SJSA1 (cell line): ENCODE results near the gene CACNB4. TPM values are rescaled to one million over a fixed set of nuclear protein-coding genes. Genes with fewer than 3 reads are reported as not detected.
A peak's percentile ranks its signal among the peaks of the same experiment; 100 is the strongest.

Source experiments
- DNase-seq, 2 experiments: peaks; one replicate each; pipeline ENCODE4 v3.0.0-alpha.2; 2015 to 2020; ENCODE audit warnings: low spot score in 2 of 2, low read depth in 1 of 2
- H3K27ac ChIP-seq: fragments of 250-450 bp; sonication (Bioruptor Pico); 2 replicates; pipeline ENCODE4 v1.5.1; 2020; ENCODE audit warnings: mild to moderate bottlenecking, moderate library complexity
- H3K27me3 ChIP-seq: fragments of 250-450 bp; sonication (Bioruptor Pico); replicated peaks from 2 replicates; pipeline ENCODE4 v1.5.1; 2020; ENCODE audit warnings: mild to moderate bottlenecking, moderate library complexity
- H3K36me3 ChIP-seq: fragments of 250-450 bp; sonication (Bioruptor Pico); 2 replicates; pipeline ENCODE4 v1.5.1; 2020; ENCODE audit warnings: mild to moderate bottlenecking
- H3K4me1 ChIP-seq: fragments of 250-450 bp; sonication (Bioruptor Pico); replicated peaks from 2 replicates; pipeline ENCODE4 v1.6.1; 2021; ENCODE audit warnings: mild to moderate bottlenecking
- H3K4me3 ChIP-seq: fragments of 250-450 bp; sonication (Bioruptor Pico); 2 replicates; pipeline ENCODE4 v1.5.1; 2020; ENCODE audit warnings: mild to moderate bottlenecking
- H3K9me3 ChIP-seq: fragments of 250-450 bp; sonication (Bioruptor Pico); replicated peaks from 2 replicates; pipeline ENCODE4 v1.5.1; 2020; ENCODE audit warnings: mild to moderate bottlenecking
- total RNA-seq: library from RNA; depleted of rRNA; stranded (reverse); fragments of >200 nt; shearing (Covaris generic); gene quantifications from 2 replicates; pipeline ENCODE4 v1.2.3, GENCODE V29; 2014

The CACNB4 gene
- total RNA-seq, 1 experiment from 2014 or later = not detected

DNA sequence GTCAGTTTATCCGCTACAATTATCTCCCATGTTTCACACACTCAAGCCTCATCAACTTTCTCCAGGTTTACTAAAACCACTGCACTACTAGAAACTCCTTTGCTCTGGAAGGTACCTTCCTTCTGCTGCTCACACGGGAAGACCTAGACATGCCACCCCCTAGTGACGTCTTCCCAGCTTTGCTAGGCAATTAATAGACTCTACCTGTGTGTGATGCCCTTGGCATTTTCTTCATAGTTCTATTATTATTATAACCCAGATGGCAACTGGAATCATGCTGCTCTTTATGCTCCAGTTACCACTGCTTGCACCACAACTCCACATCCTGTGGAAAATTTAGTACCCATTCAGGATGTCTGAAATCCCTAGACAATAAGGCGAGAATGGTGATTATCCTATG lies 42.4 kb downstream of the CACNB4 start:
- H3K4me3 ChIP-seq = no peak overlapping the region
- H3K27ac ChIP-seq = no peak overlapping the region
- DNase-seq = no peak
- no peaks in the 10 kb centered on the region for H3K36me3 ChIP-seq
- no peaks in the 10 kb centered on the region for H3K27me3 ChIP-seq
- H3K4me1 ChIP-seq = no peaks in the 10 kb centered on the region
- H3K9me3 ChIP-seq = no peaks in the 10 kb centered on the region

DNA sequence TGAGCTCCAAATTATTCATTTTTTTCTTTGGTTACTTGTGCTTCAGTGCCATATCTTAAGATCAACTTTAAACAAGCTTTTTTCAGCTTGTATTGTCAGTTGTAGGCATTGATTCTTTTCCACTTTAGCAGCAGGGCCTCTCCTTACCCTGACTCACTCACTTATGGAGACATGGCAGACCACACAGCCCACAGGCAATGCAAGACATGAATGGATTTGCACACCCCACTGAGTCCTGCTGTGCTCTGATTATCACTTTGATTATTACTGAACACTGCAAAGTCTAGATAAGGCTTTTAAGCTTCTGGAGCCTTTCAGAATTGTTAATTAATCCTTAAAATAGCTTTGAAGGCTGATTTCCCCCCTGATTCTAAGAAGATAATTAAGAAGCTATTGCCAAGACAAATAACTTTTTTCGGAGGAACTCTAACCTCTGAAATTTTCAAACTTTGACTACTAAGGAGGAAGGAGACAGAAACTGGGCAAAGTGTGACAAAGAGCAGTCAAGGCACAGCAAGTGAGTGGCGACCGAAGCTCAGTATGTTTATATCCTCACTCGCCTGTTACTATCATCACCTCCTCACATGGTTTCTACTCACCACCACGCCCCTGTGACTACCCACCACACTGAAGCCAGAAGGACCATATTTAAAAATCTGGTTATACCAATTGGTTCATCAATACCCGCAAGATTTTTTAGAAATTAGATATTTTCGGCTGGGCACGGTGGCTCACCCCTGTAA lies 43.3 kb downstream of the CACNB4 start:
- DNase-seq = no peak
- no peak overlapping the region for H3K27ac ChIP-seq

DNA sequence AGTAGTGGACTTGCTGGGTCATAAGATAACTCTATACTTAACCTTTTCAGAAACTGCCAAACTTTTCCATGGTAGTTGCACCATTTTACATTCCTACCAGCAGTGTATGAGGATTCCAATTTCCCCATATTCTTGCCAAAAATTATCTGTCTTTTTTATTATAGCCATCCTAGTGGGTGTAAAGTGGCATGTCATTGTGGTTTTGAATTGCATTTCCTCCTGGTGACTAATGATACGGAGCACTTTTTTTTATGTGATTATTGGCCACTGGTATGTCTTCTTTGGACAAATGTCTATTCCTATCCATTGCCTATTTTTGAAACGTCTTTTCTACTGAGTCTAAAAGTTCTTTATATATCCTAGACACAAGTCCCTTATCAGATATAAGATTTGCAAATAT lies 44.3 kb downstream of the CACNB4 start:
- no peaks in the 10 kb centered on the region for H3K36me3 ChIP-seq
- H3K4me3 ChIP-seq = no peak overlapping the region
- no peak overlapping the region for H3K27ac ChIP-seq
- no peaks in the 10 kb centered on the region for H3K4me1 ChIP-seq
- H3K27me3 ChIP-seq = no peaks in the 10 kb centered on the region; the same call in none of the 2 replicates
- H3K9me3 ChIP-seq = no peaks in the 10 kb centered on the region
- DNase-seq = peak in 1 of 2 experiments; percentile 7

More for the DNA sequence above, 43.3 kb downstream of the CACNB4 start:
- no peak overlapping the region for H3K4me3 ChIP-seq
- no peaks in the 10 kb centered on the region for H3K36me3 ChIP-seq
- no peaks in the 10 kb centered on the region for H3K4me1 ChIP-seq
- H3K27me3 ChIP-seq = no peaks in the 10 kb centered on the region; the same call in 1 of the 2 replicates
- H3K9me3 ChIP-seq = no peaks in the 10 kb centered on the region

DNA sequence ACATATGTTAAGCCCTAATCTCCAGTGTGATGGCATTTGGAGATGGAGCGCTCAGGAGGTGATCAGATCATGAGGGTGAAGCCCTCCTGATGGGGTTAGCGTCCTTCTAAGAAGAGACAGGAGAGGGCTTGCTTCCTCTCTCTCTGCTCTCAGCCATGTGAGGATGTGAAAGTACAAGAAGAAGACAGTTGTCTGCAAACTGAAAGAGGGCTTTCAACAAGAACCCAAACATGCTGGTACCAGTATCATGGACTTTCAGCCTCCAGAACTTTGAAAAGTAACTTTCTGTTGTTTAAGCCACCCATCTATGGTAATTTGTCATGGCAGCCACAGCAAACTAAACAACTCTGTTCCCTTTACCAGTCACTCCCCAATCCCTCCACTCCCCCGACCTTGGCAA lies 47.4 kb downstream of the CACNB4 start:
- H3K27ac ChIP-seq = no peak overlapping the region
- H3K4me3 ChIP-seq = no peak overlapping the region
- peaks cover 1% of the 10 kb centered on the region for H3K27me3 ChIP-seq
- H3K9me3 ChIP-seq = no peaks in the 10 kb centered on the region
- DNase-seq = no peak
- no peaks in the 10 kb centered on the region for H3K36me3 ChIP-seq
- no peaks in the 10 kb centered on the region for H3K4me1 ChIP-seq

DNA sequence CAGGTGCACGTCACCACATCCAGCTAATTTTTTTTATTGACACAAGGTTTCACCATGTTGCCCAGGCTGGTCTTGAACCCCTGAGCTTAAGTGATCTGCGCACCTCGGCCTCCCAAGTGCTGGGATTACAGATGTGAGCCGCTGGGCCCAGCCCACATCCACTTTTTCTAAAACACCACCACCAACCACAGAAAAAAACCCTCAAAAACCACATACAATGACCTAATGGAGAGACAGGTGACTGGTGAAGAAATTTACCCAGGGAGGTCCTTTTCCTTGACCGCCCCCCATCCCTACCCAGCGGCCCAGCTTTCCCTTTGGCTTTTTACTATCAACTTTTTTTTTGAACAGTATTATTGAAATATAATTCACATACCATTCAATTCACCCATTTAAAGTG lies 47.9 kb downstream of the CACNB4 start:
- H3K9me3 ChIP-seq = no peaks in the 10 kb centered on the region
- H3K4me3 ChIP-seq = no peak overlapping the region
- H3K4me1 ChIP-seq = no peaks in the 10 kb centered on the region
- peaks cover 2% of the 10 kb centered on the region for H3K27me3 ChIP-seq
- H3K27ac ChIP-seq = no peak overlapping the region
- DNase-seq = no peak
- no peaks in the 10 kb centered on the region for H3K36me3 ChIP-seq

DNA sequence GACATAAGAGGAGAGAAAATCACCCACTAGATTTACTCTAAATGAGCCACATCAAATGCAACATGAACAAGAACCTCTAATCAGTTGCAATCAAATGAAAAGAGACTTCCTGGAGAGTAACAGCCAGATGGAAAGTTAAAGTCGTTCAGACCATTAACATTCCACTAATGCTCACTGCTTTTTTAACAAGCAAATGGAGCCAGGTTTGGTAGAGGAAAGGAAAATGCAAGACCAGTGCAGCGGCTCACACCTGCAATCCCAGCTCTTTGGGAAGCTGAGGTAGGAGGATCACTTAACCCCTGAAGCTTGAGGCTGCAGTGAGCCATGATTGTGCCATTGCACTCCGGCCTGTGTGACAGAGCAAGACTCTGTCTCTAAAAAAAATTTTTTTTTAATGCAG lies 48.5 kb downstream of the CACNB4 start:
- H3K9me3 ChIP-seq = no peaks in the 10 kb centered on the region
- no peak overlapping the region for H3K27ac ChIP-seq
- H3K27me3 ChIP-seq = peaks cover 2% of the 10 kb centered on the region
- no peak overlapping the region for H3K4me3 ChIP-seq
- no peaks in the 10 kb centered on the region for H3K36me3 ChIP-seq
- no peak for DNase-seq
- no peaks in the 10 kb centered on the region for H3K4me1 ChIP-seq

DNA sequence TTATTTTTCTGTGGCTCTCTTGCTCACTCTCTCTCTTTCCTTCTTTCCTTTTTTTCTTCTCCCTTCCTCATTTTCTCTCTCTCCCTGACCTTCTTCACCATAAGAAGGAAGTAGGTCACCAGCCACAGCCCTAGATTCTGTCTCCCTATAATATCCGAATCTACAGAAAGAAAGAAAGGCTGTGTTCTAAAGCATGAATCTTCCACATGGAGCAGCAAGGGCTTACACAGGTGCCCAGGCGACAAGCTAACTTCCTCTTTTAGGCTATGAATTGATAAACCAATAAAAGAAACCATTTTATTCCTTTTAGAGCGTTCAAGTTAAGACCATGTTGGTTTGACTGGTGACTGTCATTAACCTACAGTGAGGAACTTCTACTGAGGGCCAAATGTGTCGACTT lies 49.3 kb downstream of the CACNB4 start:
- no peak overlapping the region for H3K4me3 ChIP-seq
- H3K27me3 ChIP-seq = peaks cover 2% of the 10 kb centered on the region
- H3K36me3 ChIP-seq = no peaks in the 10 kb centered on the region
- DNase-seq = no peak
- H3K27ac ChIP-seq = no peak overlapping the region
- H3K4me1 ChIP-seq = no peaks in the 10 kb centered on the region
- no peaks in the 10 kb centered on the region for H3K9me3 ChIP-seq

DNA sequence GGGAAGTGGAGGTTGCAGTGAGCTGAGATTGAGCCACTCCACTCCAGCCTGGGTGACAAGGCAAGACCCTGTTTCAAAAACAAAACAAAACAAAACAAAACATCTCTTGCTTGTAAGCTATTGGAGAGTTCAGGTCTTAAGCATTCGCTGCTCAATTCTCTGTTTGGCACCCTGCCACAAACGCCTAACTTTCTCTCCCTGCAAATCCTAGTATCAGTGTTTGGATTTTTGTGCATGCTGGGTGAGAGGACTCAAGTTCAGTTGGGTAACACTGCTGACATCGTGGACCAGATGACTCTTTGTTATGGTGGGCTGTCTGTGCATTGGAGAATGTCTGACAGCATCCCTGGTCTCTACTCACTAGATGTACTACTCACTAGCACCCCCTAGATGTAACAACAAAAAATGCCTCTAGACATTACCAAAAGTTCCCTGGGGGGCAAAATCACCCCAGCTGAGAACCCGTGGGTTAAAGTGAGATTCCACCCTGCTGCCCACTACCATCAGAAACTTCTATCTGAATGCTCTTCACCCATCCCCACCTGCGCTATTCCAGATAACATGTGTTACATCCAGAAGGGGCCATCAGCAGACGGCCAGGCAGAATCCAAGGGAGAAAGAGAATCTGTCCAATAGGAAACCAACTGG lies 50.9 kb downstream of the CACNB4 start:
- no peak overlapping the region for H3K27ac ChIP-seq
- no peak overlapping the region for H3K4me3 ChIP-seq
- no peaks in the 10 kb centered on the region for H3K4me1 ChIP-seq
- peak in 1 of 2 experiments; percentile 9 for DNase-seq
- H3K9me3 ChIP-seq = no peaks in the 10 kb centered on the region
- H3K27me3 ChIP-seq = peaks cover 2% of the 10 kb centered on the region
- H3K36me3 ChIP-seq = no peaks in the 10 kb centered on the region

DNA sequence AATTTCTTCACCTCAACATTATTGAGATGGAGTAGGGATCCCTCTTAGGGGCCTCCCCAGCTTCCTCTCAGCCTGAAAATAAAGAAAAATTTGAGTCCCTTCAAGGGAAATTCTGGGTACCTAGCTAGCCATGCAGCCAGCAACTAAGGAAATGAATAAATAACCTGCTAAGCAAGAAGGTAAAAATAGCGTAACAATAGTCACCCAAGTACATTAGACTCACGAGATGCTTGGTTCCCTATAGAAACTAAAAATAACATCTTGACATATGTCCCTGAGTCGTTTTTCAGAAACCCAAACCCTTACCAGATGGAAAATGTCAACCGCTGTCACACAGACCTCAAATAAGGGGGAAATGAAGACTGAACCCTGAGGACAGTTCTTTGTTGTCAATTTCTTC lies 51.9 kb downstream of the CACNB4 start:
- H3K27me3 ChIP-seq = peaks cover 2% of the 10 kb centered on the region
- no peaks in the 10 kb centered on the region for H3K36me3 ChIP-seq
- H3K9me3 ChIP-seq = no peaks in the 10 kb centered on the region
- no peak overlapping the region for H3K27ac ChIP-seq
- no peaks in the 10 kb centered on the region for H3K4me1 ChIP-seq
- no peak overlapping the region for H3K4me3 ChIP-seq
- no peak for DNase-seq

DNA sequence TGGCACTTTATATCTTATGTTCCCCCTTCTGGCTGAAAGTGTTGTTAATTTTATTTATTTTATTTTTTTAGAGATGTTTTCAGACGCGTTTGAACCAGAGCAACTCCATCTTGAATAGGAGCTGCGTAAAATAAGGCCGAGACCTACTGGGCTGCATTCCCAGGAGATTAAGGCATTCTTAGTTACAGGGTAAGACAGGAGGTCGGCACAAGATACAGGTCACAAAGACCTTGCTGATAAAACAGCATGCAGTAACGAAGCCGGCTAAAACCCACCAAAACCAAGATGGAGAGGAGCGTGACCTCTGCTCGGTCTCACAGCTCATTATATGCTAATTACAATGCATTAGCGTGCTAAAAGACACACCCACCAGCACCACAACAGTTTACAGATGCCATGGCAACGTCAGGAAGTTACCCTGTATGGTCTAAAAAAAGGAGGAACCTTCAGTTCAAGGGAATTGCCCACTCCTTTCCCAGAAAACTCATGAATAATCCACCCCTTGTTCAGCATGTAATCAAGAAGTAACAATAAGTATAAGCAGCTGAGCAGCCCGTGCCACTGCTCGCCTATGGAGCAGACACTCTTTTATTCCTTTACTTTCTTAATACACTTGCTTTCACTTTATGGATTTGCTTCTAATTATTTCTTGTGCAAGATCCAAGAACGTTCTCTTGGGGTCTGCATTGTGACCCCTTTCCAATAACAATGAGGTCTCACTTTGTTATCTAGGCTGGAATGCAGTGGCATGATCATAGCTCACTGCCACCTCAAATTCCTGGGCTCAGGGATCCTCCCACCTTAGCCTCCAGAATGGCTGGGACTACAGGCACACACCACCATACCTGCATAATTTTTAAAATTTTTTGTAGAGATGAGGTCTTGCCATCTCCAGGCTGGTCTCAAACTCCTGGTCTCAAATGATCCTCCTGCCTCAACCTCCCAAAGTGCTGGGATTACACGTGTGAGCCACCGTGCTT lies 55.9 kb downstream of the CACNB4 start:
- Histone ChIP-seq H3K9me3 (no peaks in the 10 kb centered on the region), H3K27me3 (0 out of 2 replicates have a peak, but pooled peaks cover 2% of the 10 kb centered on the region), H3K4me3 (no peak overlapping the region), H3K36me3 (no peaks in the 10 kb centered on the region), H3K4me1 (no peaks in the 10 kb centered on the region), H3K27ac (no peak overlapping the region)
- DNase-seq = no peak

DNA sequence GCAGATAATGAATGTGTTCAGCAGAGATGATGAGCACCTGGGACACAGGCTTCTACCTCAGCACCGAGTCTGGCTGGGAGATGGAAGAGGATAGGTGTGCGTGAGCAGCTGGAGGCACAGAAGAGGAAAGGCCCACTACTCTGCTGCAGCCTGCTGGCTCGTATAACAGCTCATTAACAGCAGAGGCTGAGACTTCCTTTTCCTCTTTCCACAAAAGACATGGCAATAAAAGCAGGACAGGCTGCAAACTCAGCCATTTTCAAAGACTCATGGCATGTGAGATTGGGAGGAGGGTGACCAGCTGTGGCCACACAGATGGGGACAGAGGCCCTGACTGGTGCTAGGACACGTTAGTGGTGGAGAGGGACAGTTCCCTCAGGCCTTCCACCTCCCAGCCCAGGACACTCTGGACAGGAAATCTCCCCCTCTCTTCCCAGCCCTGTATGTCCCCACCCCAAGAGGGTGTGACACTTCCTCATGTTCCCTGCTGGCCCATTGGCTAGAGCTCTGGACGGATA lies 60.3 kb downstream of the CACNB4 start:
- Histone ChIP-seq H3K27ac (no peak overlapping the region), H3K9me3 (no peaks in the 10 kb centered on the region), H3K27me3 (0 out of 2 replicates have a peak, but pooled peaks cover 7% of the 10 kb centered on the region), H3K4me1 (no peaks in the 10 kb centered on the region), H3K36me3 (no peaks in the 10 kb centered on the region), H3K4me3 (no peak overlapping the region)
- no peak for DNase-seq

DNA sequence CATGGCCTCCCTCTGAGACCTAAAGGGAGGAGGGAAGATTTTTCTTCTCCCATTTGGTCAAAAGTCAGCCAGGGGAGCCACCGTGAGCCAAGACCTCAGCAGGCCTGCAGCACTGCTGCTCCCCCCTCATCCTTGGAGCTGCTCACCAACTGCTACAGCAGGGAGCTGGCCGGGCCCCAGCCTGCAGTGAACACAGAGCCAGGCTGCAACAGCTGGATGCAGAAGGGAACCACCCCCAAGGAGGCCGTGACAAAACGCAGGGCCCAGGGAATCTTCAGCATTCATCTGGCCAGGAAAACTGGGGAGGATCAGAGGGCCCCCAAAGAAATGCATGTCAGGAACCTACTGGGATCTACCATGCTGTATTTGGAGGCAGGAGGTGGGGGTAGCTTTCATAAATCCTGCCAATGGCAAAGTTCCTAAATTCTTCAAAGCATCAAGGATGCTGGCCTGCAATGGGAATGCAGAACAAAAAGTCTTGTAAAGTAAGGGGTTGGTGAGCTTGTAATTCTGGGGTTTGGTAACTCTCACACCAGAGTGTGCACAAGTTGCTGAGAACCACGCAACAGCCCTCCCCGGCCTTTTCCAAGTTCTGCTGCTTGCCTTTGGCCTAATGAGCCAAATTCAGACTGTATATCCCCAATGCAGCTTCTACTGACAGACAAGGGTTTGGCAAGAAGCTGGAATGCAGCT lies 61.0 kb downstream of the CACNB4 start:
- Histone ChIP-seq H3K27me3 (0 out of 2 replicates have a peak, but pooled peaks cover 7% of the 10 kb centered on the region), H3K4me1 (no peaks in the 10 kb centered on the region), H3K4me3 (no peak overlapping the region), H3K9me3 (no peaks in the 10 kb centered on the region), H3K27ac (no peak overlapping the region), H3K36me3 (no peaks in the 10 kb centered on the region)
- DNase-seq = no peak
